Calu3 (cell line): Measurements from ENCODE around the gene SYT8. TPM values are rescaled to one million over a fixed set of nuclear protein-coding genes. Genes with fewer than 3 reads are reported as not detected.

Source experiments
- BruUV-seq: library from RNA; stranded (reverse); fragments of 400-500 nt; replicated peaks from 2 replicates; lab custom pipeline; 2021; lab: Mats Ljungman, UMichigan
- CTCF ChIA-PET: fragments of 300-600 bp; sonication (Branson Sonifier 250); formaldehyde crosslinking; loops from one replicate; lab custom pipeline; 2022; ENCODE audit warnings: antibody characterized with exemption; lab: Charles Lee
- DNase-seq: peaks from one replicate; pipeline ENCODE4 v3.0.0; 2022
- H3K27ac Mint-ChIP-seq: one replicate; pipeline ENCODE4 v1.8.0; 2022; ENCODE audit warnings: mixed read lengths; ENCODE audit not compliant: unreplicated experiment
- H3K27me3 Mint-ChIP-seq: one replicate; pipeline ENCODE4 v1.8.0; 2022; ENCODE audit warnings: mixed read lengths; ENCODE audit not compliant: unreplicated experiment
- H3K36me3 Mint-ChIP-seq: one replicate; pipeline ENCODE4 v1.8.0; 2022; ENCODE audit warnings: mild to moderate bottlenecking, moderate library complexity, mixed read lengths; ENCODE audit not compliant: insufficient read depth, unreplicated experiment
- H3K4me1 Mint-ChIP-seq: one replicate; pipeline ENCODE4 v1.8.0; 2022; ENCODE audit warnings: mild to moderate bottlenecking, low read depth, mixed read lengths; ENCODE audit not compliant: unreplicated experiment
- H3K4me3 Mint-ChIP-seq: one replicate; pipeline ENCODE4 v1.8.0; 2022; ENCODE audit warnings: mild to moderate bottlenecking, low read depth, moderate library complexity, mixed read lengths; ENCODE audit not compliant: unreplicated experiment
- H3K9me3 Mint-ChIP-seq: one replicate; pipeline ENCODE4 v1.8.0; 2022; ENCODE audit warnings: low read depth, mixed read lengths; ENCODE audit not compliant: unreplicated experiment
- CTCF ChIP-seq: fragments of 200-600 bp; IDR thresholded peaks from one replicate; pipeline ENCODE4 v1.8.0; 2022; ENCODE audit warnings: antibody characterized with exemption; ENCODE audit not compliant: unreplicated experiment
- intact Hi-C: fragments of 100-400 bp; cut with micrococcal nuclease; formaldehyde crosslinking; loops from one replicate; pipeline ENCODE4 v1.10.0; 2022; ENCODE audit not compliant: unreplicated experiment
- total RNA-seq: library from RNA; stranded (reverse); gene quantifications from 2 replicates; pipeline ENCODE4 v1.2.3, GENCODE V29; 2022

Gene SYT8
- total RNA-seq, 1 experiment from 2014 or later: 7.1 TPM

GRCh38 chr11:1792461-1792860, 42.3 kb upstream of the SYT8 start:
- Mint-ChIP-seq H3K27me3 (peaks cover 35% of the 10 kb centered on the region), H3K9me3 (no peaks in the 10 kb centered on the region), H3K27ac (no peak overlapping the region), H3K4me3 (no peak overlapping the region), H3K4me1 (no peaks in the 10 kb centered on the region), H3K36me3 (no peaks in the 10 kb centered on the region)
- intact Hi-C loops: no loop called here
- no TSS peak for BruUV-seq
- CTCF ChIA-PET: no interaction called here
- TF ChIP-seq CTCF: no peak
- DNase-seq: no peak

GRCh38 chr11:1793081-1793480, 41.7 kb upstream of the SYT8 start:
- Mint-ChIP-seq H3K4me3 (no peak overlapping the region), H3K36me3 (no peaks in the 10 kb centered on the region), H3K4me1 (no peaks in the 10 kb centered on the region), H3K27ac (no peak overlapping the region), H3K27me3 (peaks cover 41% of the 10 kb centered on the region), H3K9me3 (no peaks in the 10 kb centered on the region)
- intact Hi-C loops: no loop called here
- no TSS peak for BruUV-seq
- CTCF ChIA-PET: interaction anchor here (0.7 kb wide), 2 partner anchors 194 to 358 kb away, joined by 4 read pairs; no protein-coding TSS in a partner anchor
- TF ChIP-seq CTCF: no peak
- DNase-seq: no peak

GRCh38 chr11:1796413-1797011, 38.3 kb upstream of the SYT8 start:
- no TSS peak for BruUV-seq
- Mint-ChIP-seq H3K4me3 (no peak overlapping the region), H3K27me3 (peaks cover 27% of the 10 kb centered on the region), H3K27ac (no peak overlapping the region), H3K4me1 (no peaks in the 10 kb centered on the region), H3K36me3 (no peaks in the 10 kb centered on the region), H3K9me3 (no peaks in the 10 kb centered on the region)
- DNase-seq: no peak
- CTCF ChIA-PET: interaction anchor here (0.5 to 0.7 kb wide), 2 partner anchors 234 to 509 kb away, joined by 3 read pairs; no protein-coding TSS in a partner anchor
- intact Hi-C loops: no loop called here
- no peak for TF ChIP-seq CTCF

- intact Hi-C loops: no loop called here
- Mint-ChIP-seq H3K27ac (no peak overlapping the region), H3K9me3 (no peaks in the 10 kb centered on the region), H3K36me3 (no peaks in the 10 kb centered on the region), H3K4me3 (no peak overlapping the region), H3K27me3 (peaks cover 26% of the 10 kb centered on the region), H3K4me1 (no peaks in the 10 kb centered on the region)
- CTCF ChIA-PET: no interaction called here
- DNase-seq: no peak
- no TSS peak for BruUV-seq
- TF ChIP-seq CTCF: no peak
Observed at GRCh38 chr11:1797391-1798125, 37.2 kb upstream of the SYT8 start.
